H9 (cell line): ENCODE data around the gene PTPRN2. TPM values are rescaled to one million over a fixed set of nuclear protein-coding genes. Genes with fewer than 3 reads are reported as not detected.
A peak's percentile ranks its signal among the peaks of the same experiment; 100 is the strongest.

ENCODE experiments used
- DNase-seq: peaks from one replicate; pipeline ENCODE4 v3.0.0-alpha.2; 2017
- H2AFZ ChIP-seq: one replicate; pipeline ENCODE4 v1.6.1; 2013; ENCODE audit warnings: mild to moderate bottlenecking, low read length, control low read depth, moderate library complexity
- H2AK5ac ChIP-seq: 2 replicates; pipeline ENCODE4 v1.6.1; 2013; ENCODE audit warnings: low read length, control low read depth, mixed read lengths; ENCODE audit not compliant: insufficient read length
- H2BK120ac ChIP-seq: one replicate; pipeline ENCODE4 v1.6.1; 2013; ENCODE audit warnings: low read depth, mild to moderate bottlenecking, low read length, control low read depth, inconsistent platforms; ENCODE audit not compliant: poor library complexity, severe bottlenecking
- H2BK12ac ChIP-seq: 2 replicates; pipeline ENCODE4 v1.6.1; 2013; ENCODE audit warnings: low read length, control low read depth, mixed read lengths, low read depth; ENCODE audit not compliant: insufficient read length
- H2BK15ac ChIP-seq: 2 replicates; pipeline ENCODE4 v1.6.1; 2013; ENCODE audit warnings: low read depth, low read length, control low read depth
- H2BK20ac ChIP-seq: one replicate; pipeline ENCODE4 v1.6.1; 2013; ENCODE audit warnings: low read depth, mild to moderate bottlenecking, low read length, control low read depth, inconsistent platforms; ENCODE audit not compliant: poor library complexity, severe bottlenecking
- H2BK5ac ChIP-seq: 2 replicates; pipeline ENCODE4 v1.6.1; 2013; ENCODE audit warnings: low read length, control low read depth, mixed read lengths; ENCODE audit not compliant: insufficient read length
- H3K14ac ChIP-seq: 2 replicates; pipeline ENCODE4 v1.6.1; 2013; ENCODE audit warnings: low read length, control low read depth; ENCODE audit not compliant: insufficient read depth
- H3K18ac ChIP-seq: 2 replicates; pipeline ENCODE4 v1.6.1; 2013; ENCODE audit warnings: low read depth, mild to moderate bottlenecking, mixed read lengths, low read length, control low read depth; ENCODE audit not compliant: insufficient read length
- H3K23ac ChIP-seq: 2 replicates; pipeline ENCODE4 v1.6.1; 2013; ENCODE audit warnings: low read length, control low read depth, mixed read lengths, low read depth; ENCODE audit not compliant: insufficient read length
- H3K23me2 ChIP-seq: 2 replicates; pipeline ENCODE4 v1.6.1; 2013; ENCODE audit warnings: low read depth, mild to moderate bottlenecking, mixed read lengths, low read length, control low read depth; ENCODE audit not compliant: insufficient read length, poor library complexity, severe bottlenecking
- H3K27ac ChIP-seq: 2 replicates; pipeline ENCODE4 v1.5.1; 2013; ENCODE audit warnings: low read length, control low read depth, mixed read lengths, low read depth; ENCODE audit not compliant: insufficient read length
- H3K27me3 ChIP-seq: 2 replicates; pipeline ENCODE4 v1.6.1; 2013; ENCODE audit warnings: low read length, control low read depth, inconsistent platforms; ENCODE audit not compliant: insufficient read depth
- H3K4ac ChIP-seq: 2 replicates; pipeline ENCODE4 v1.6.1; 2013; ENCODE audit warnings: low read depth, mild to moderate bottlenecking, control low read depth, inconsistent platforms, low read length, moderate library complexity
- H3K4me1 ChIP-seq: 2 replicates; pipeline ENCODE4 v1.6.1; 2013; ENCODE audit warnings: low read length, control low read depth, inconsistent platforms; ENCODE audit not compliant: insufficient read depth
- H3K4me2 ChIP-seq: 2 replicates; pipeline ENCODE4 v1.6.1; 2013; ENCODE audit warnings: low read length, control low read depth, mixed read lengths; ENCODE audit not compliant: insufficient read length, insufficient read depth
- H3K56ac ChIP-seq: 2 replicates; pipeline ENCODE4 v1.6.1; 2013; ENCODE audit warnings: low read depth, mild to moderate bottlenecking, mixed read lengths, low read length, control low read depth; ENCODE audit not compliant: insufficient read length
- H3K79me1 ChIP-seq: 2 replicates; pipeline ENCODE4 v1.6.1; 2013; ENCODE audit warnings: low read depth, mild to moderate bottlenecking, moderate library complexity, low read length, control low read depth, inconsistent platforms; ENCODE audit not compliant: insufficient read depth, poor library complexity, severe bottlenecking
- H3K79me2 ChIP-seq: 2 replicates; pipeline ENCODE4 v1.6.1; 2013; ENCODE audit warnings: low read length, control low read depth, inconsistent platforms; ENCODE audit not compliant: insufficient read depth
- H3K9ac ChIP-seq: 2 replicates; pipeline ENCODE4 v1.6.1; 2013; ENCODE audit warnings: low read length, control low read depth, mixed read lengths; ENCODE audit not compliant: insufficient read length; ENCODE audit errors: extremely low read depth
- H3K9me3 ChIP-seq: one replicate; pipeline ENCODE4 v1.6.1; 2013; ENCODE audit warnings: low read depth, low read length, inconsistent platforms; ENCODE audit not compliant: control insufficient read depth
- H3T11ph ChIP-seq: one replicate; pipeline ENCODE4 v1.6.1; 2013; ENCODE audit warnings: mild to moderate bottlenecking, low read length, control low read depth, inconsistent platforms
- H4K20me1 ChIP-seq: one replicate; pipeline ENCODE4 v1.6.1; 2013; ENCODE audit not compliant: control insufficient read depth, insufficient read length, insufficient read depth
- H4K5ac ChIP-seq: 2 replicates; pipeline ENCODE4 v1.6.1; 2013; ENCODE audit warnings: low read depth, mild to moderate bottlenecking, mixed read lengths, low read length, control low read depth; ENCODE audit not compliant: insufficient read length
- H4K8ac ChIP-seq: replicated peaks from 2 replicates; pipeline ENCODE4 v1.6.1; 2013; ENCODE audit warnings: low read length, control low read depth, mixed read lengths, low read depth; ENCODE audit not compliant: insufficient read length
- H4K91ac ChIP-seq: 2 replicates; pipeline ENCODE4 v1.6.1; 2013; ENCODE audit warnings: low read depth, mild to moderate bottlenecking, moderate library complexity, mixed read lengths, low read length, control low read depth; ENCODE audit not compliant: insufficient read length
- H3K27ac Mint-ChIP-seq, 3 experiments: 2 replicates in 2 of 3; 3 replicates in 1 of 3; pipeline ENCODE4 v1.8.0; 2020 to 2021; ENCODE audit warnings: mixed read lengths in 3 of 3, mild to moderate bottlenecking in 1 of 3, moderate library complexity in 1 of 3
- H3K27me3 Mint-ChIP-seq: 2 replicates; pipeline ENCODE4 v1.8.0; 2021; ENCODE audit warnings: low read depth, mild to moderate bottlenecking, moderate library complexity, mixed read lengths
- H3K36me3 Mint-ChIP-seq, 3 experiments: 2 replicates in 2 of 3; 3 replicates in 1 of 3; pipeline ENCODE4 v1.8.0; 2020 to 2021; ENCODE audit warnings: low read depth in 3 of 3, mixed read lengths in 3 of 3; ENCODE audit not compliant: insufficient read depth in 1 of 3
- H3K4me1 Mint-ChIP-seq, 2 experiments: 2 replicates each; pipeline ENCODE4 v1.8.0; 2020; ENCODE audit warnings: mixed read lengths in 2 of 2
- H3K4me3 Mint-ChIP-seq, 2 experiments: 2 replicates in 1 of 2; 3 replicates in 1 of 2; pipeline ENCODE4 v1.8.0; 2020 to 2021; ENCODE audit warnings: mild to moderate bottlenecking in 2 of 2, mixed read lengths in 2 of 2, moderate library complexity in 1 of 2
- H3K9me3 Mint-ChIP-seq, 2 experiments: 2 replicates in 1 of 2; 3 replicates in 1 of 2; pipeline ENCODE4 v1.8.0; 2020; ENCODE audit warnings: mild to moderate bottlenecking in 2 of 2, mixed read lengths in 2 of 2, moderate library complexity in 1 of 2
- CTCF ChIP-seq: fragments of 200-600 bp; sonication (generic); conservative IDR thresholded peaks from 3 replicates; pipeline ENCODE4 v1.8.0; 2021; ENCODE audit warnings: antibody characterized with exemption, mild to moderate bottlenecking
- WGBS: extraction: QIAGEN DNeasy Blood & Tissue Kit; methylation state at CpG from one replicate; pipeline ENCODE4 v1.1.7; 2013; ENCODE audit warnings: missing lambda C conversion rate, low lambda C conversion rate, mixed read lengths; ENCODE audit not compliant: insufficient read length; ENCODE audit errors: extremely low coverage; 5-methylcytosine and 5-hydroxymethylcytosine counted together
- total RNA-seq: library from RNA; stranded (reverse); gene quantifications from 2 replicates; pipeline ENCODE4 v1.2.1, GENCODE V29; 2021

Gene PTPRN2
- total RNA-seq, 1 experiment from 2014 or later: 5.2 TPM

- H3K27ac Mint-ChIP-seq: peak overlapping the region in 1 of 3 experiments; percentile 38; a peak in 1 of 7 replicates
Observed at GRCh38 chr7:158383665-158384064, 204.0 kb downstream of the PTPRN2 start.

More at GRCh38 chr7:158383665-158384064, 204.0 kb downstream of the PTPRN2 start:
- no peak overlapping the region for H3K18ac ChIP-seq
- no peak overlapping the region for H4K5ac ChIP-seq
- H3K23ac ChIP-seq: no peak overlapping the region
- H3K4me1 Mint-ChIP-seq: peaks cover 34 to 36% of the 10 kb centered on the region in 2 experiments
- no peak for DNase-seq
- H3K9ac ChIP-seq: no peak overlapping the region
- no peaks in the 10 kb centered on the region for H3K9me3 ChIP-seq
- H2AK5ac ChIP-seq: no peak overlapping the region
- no peak overlapping the region for H3T11ph ChIP-seq
- no peak overlapping the region for H2BK120ac ChIP-seq
- no peak overlapping the region for H2AFZ ChIP-seq
- peaks cover 33 to 40% of the 10 kb centered on the region in 2 experiments for H3K9me3 Mint-ChIP-seq
- H3K14ac ChIP-seq: no peak overlapping the region
- H4K20me1 ChIP-seq: no peaks in the 10 kb centered on the region
- no CpG with 5 or more reads among the region's 8 CpGs for WGBS
- H3K27ac ChIP-seq: no peak overlapping the region
- H4K8ac ChIP-seq: no peak overlapping the region
- no peak overlapping the region for H2BK5ac ChIP-seq
- H2BK20ac ChIP-seq: no peak overlapping the region
- no peaks in the 10 kb centered on the region for H3K23me2 ChIP-seq
- H2BK12ac ChIP-seq: no peak overlapping the region
- H4K91ac ChIP-seq: no peak overlapping the region
- H3K4ac ChIP-seq: no peak overlapping the region
- H3K4me3 Mint-ChIP-seq: no peak overlapping the region
- H3K4me1 ChIP-seq: no peaks in the 10 kb centered on the region; the same call in 1 of the 2 replicates
- H3K79me2 ChIP-seq: no peaks in the 10 kb centered on the region
- H3K27me3 Mint-ChIP-seq: peaks cover 43% of the 10 kb centered on the region
- no peak overlapping the region for H3K56ac ChIP-seq
- TF ChIP-seq CTCF: no peak
- peaks cover 0 to 25% (median 25%) of the 10 kb centered on the region in 3 experiments for H3K36me3 Mint-ChIP-seq
- no peak overlapping the region for H3K4me2 ChIP-seq
- no peaks in the 10 kb centered on the region for H3K27me3 ChIP-seq
- H3K79me1 ChIP-seq: no peaks in the 10 kb centered on the region
- no peak overlapping the region for H2BK15ac ChIP-seq
